ENCODE results near the gene HTR3E.
"Not testable (repeated sequence)": the region's sequence is repeated elsewhere in the genome, so short reads cannot be mapped to it uniquely, and the experiment has no call there.

The HTR3E gene

GRCh38 chr3:184066211-184066610 lies 30.7 kb upstream of the HTR3E start:
- TF ChIP-seq CTCF (conservative IDR thresholded peaks at IDR 0.05; ENCODE audit: low read depth, low read length): no peak

GRCh38 chr3:184067573-184068055 lies 29.2 kb upstream of the HTR3E start:
- no peak overlapping the region for H3K4me3 ChIP-seq (ENCODE audit: low read length)
- TF ChIP-seq CTCF (conservative IDR thresholded peaks at IDR 0.05; ENCODE audit: low read depth, low read length): no peak
- DNase-seq (ENCODE audit: low read depth): no peak

More at GRCh38 chr3:184066211-184066610, 30.7 kb upstream of the HTR3E start:
- H3K4me3 ChIP-seq (ENCODE audit: low read length): no peak overlapping the region
- DNase-seq (ENCODE audit: low read depth): no peak

GRCh38 chr3:184068344-184068743 lies 28.5 kb upstream of the HTR3E start:
- no peak for TF ChIP-seq CTCF (conservative IDR thresholded peaks at IDR 0.05; ENCODE audit: low read depth, low read length)
- DNase-seq (ENCODE audit: low read depth): no peak
- no peak overlapping the region for H3K4me3 ChIP-seq (ENCODE audit: low read length)

- DNase-seq (ENCODE audit: low read depth); H3K4me3 ChIP-seq (ENCODE audit: low read length): not testable (repeated sequence)
Observed at GRCh38 chr3:184071142-184071541, 25.7 kb upstream of the HTR3E start.

GRCh38 chr3:184073621-184074020 lies 23.2 kb upstream of the HTR3E start:
- DNase-seq (ENCODE audit: low read depth): no peak
- H3K4me3 ChIP-seq (ENCODE audit: low read length): no peak overlapping the region
- TF ChIP-seq CTCF (conservative IDR thresholded peaks at IDR 0.05; ENCODE audit: low read depth, low read length): no peak

GRCh38 chr3:184075901-184076300 lies 21.0 kb upstream of the HTR3E start:
- TF ChIP-seq CTCF (conservative IDR thresholded peaks at IDR 0.05; ENCODE audit: low read depth, low read length): no peak
- DNase-seq (ENCODE audit: low read depth): no peak
- no peak overlapping the region for H3K4me3 ChIP-seq (ENCODE audit: low read length)

- DNase-seq (ENCODE audit: low read depth): no peak
- TF ChIP-seq CTCF (conservative IDR thresholded peaks at IDR 0.05; ENCODE audit: low read depth, low read length): no peak
- no peak overlapping the region for H3K4me3 ChIP-seq (ENCODE audit: low read length)
Observed at GRCh38 chr3:184077881-184078280, 19.0 kb upstream of the HTR3E start.

GRCh38 chr3:184078851-184079250 lies 18.0 kb upstream of the HTR3E start:
- DNase-seq (ENCODE audit: low read depth): no peak
- no peak for TF ChIP-seq CTCF (conservative IDR thresholded peaks at IDR 0.05; ENCODE audit: low read depth, low read length)
- H3K4me3 ChIP-seq (ENCODE audit: low read length): no peak overlapping the region
